ENCODE data around the gene DMRT3. TPM values are rescaled to one million over a fixed set of nuclear protein-coding genes. Genes with fewer than 3 reads are reported as not detected.

DMRT3 gene
- total and polyA plus RNA-seq, 9 of the 15 experiments (the other 6 are each of a cell fraction or from before 2014, with no cell fraction given) = not detected

- DNase-seq (ENCODE audit: extremely low read depth in 1 of 4, low spot score in 3 of 4) (no peak), FAIRE-seq (no peak), ATAC-seq (no peak)
- Histone ChIP-seq H3K27me3 (ENCODE audit: control insufficient read depth in 2 of 2, insufficient read depth in 2 of 2, low read length in 2 of 2) (no peaks in the 10 kb centered on the region), H3K4me2 (ENCODE audit: insufficient read depth, low read length) (no peak overlapping the region), H4K20me1 (replicated peaks; ENCODE audit: control insufficient read depth, insufficient read depth, low read length) (no peaks in the 10 kb centered on the region), H3K9me3 (replicated peaks; ENCODE audit: control insufficient read depth, insufficient read depth, low read depth, low read length) (no peaks in the 10 kb centered on the region), H3K9ac (ENCODE audit: insufficient read depth in 1 of 2, low read depth in 2 of 2, low read length in 2 of 2) (no peak overlapping the region), H2AFZ (ENCODE audit: low read depth, low read length) (no peak overlapping the region), H3K4me3 (no peak overlapping the region), H3K79me2 (ENCODE audit: control insufficient read depth, insufficient read depth, low read length) (no peaks in the 10 kb centered on the region), H3K4me1 (replicated peaks in 1 of 2; ENCODE audit: control insufficient read depth in 2 of 2, insufficient read depth in 2 of 2, low read length in 2 of 2) (no peaks in the 10 kb centered on the region), H3K27ac (ENCODE audit: extremely low read depth, low read depth, low read length) (no peak overlapping the region), H3K36me3 (ENCODE audit: control insufficient read depth, insufficient read depth, low read length) (no peaks in the 10 kb centered on the region), H3K9me1 (ENCODE audit: control insufficient read depth, insufficient read depth, low read length) (no peaks in the 10 kb centered on the region)
- ChIA-PET POLR2A (no interaction called here), CTCF (ENCODE audit: low intra/inter-chr PET ratio) (no interaction called here)
- TF ChIP-seq ZNF431 (CRISPR knock-in tag; IDR thresholded peaks at IDR 0.05) (no peak), CHD1 (IDR thresholded peaks at IDR 0.05; ENCODE audit: low read length) (no peak), ETV5 (CRISPR knock-in tag; IDR thresholded peaks at IDR 0.05; ENCODE audit: low read depth) (no peak), WHSC1 (IDR thresholded peaks at IDR 0.05; ENCODE audit: low read length) (no peak), LARP7 (IDR thresholded peaks at IDR 0.05) (no peak)
- WGBS (ENCODE audit: insufficient coverage, low coverage, missing lambda C conversion rate) = 0% methylated on average over 7 of the region's 7 CpGs
- no TSS peak for BruUV-seq (replicated peaks)
- intact Hi-C loops (cut with micrococcal nuclease) = no loop called here
- in situ Hi-C loops (cut with MboI) = no loop called here
Observed at GRCh38 chr9:948497-948896, 28.0 kb upstream of the DMRT3 start.

GRCh38 chr9:950139-950538 is 26.3 kb upstream of the DMRT3 start:
- POLR2A ChIA-PET = no interaction called here
- 0% methylated on average over 1 of the region's 1 CpG for WGBS (ENCODE audit: insufficient coverage, low coverage, missing lambda C conversion rate)
- Histone ChIP-seq H3K4me1 (replicated peaks in 1 of 2; ENCODE audit: control insufficient read depth in 2 of 2, insufficient read depth in 2 of 2, low read length in 2 of 2) (no peaks in the 10 kb centered on the region), H3K9ac (ENCODE audit: insufficient read depth in 1 of 2, low read depth in 2 of 2, low read length in 2 of 2) (no peak overlapping the region), H3K9me3 (replicated peaks; ENCODE audit: control insufficient read depth, insufficient read depth, low read depth, low read length) (no peaks in the 10 kb centered on the region), H3K27me3 (ENCODE audit: control insufficient read depth in 2 of 2, insufficient read depth in 2 of 2, low read length in 2 of 2) (no peaks in the 10 kb centered on the region), H2AFZ (ENCODE audit: low read depth, low read length) (no peak overlapping the region), H3K9me1 (ENCODE audit: control insufficient read depth, insufficient read depth, low read length) (no peaks in the 10 kb centered on the region), H3K4me2 (ENCODE audit: insufficient read depth, low read length) (no peak overlapping the region), H3K27ac (ENCODE audit: extremely low read depth, low read depth, low read length) (no peak overlapping the region), H3K36me3 (ENCODE audit: control insufficient read depth, insufficient read depth, low read length) (no peaks in the 10 kb centered on the region), H4K20me1 (replicated peaks; ENCODE audit: control insufficient read depth, insufficient read depth, low read length) (no peaks in the 10 kb centered on the region), H3K79me2 (ENCODE audit: control insufficient read depth, insufficient read depth, low read length) (no peaks in the 10 kb centered on the region), H3K4me3 (no peak overlapping the region)
- FAIRE-seq = no peak
- TF ChIP-seq RNF219 (CRISPR knock-in tag; IDR thresholded peaks at IDR 0.05) (no peak), ZBED1 (IDR thresholded peaks at IDR 0.05) (no peak), RB1 (IDR thresholded peaks at IDR 0.05; ENCODE audit: low read depth) (no peak), PPARD (CRISPR knock-in tag; IDR thresholded peaks at IDR 0.05) (no peak), ZFP36 (IDR thresholded peaks at IDR 0.05; ENCODE audit: low read depth, low read length, partially characterized antibody) (no peak), ZNF764 (CRISPR knock-in tag; IDR thresholded peaks at IDR 0.05; ENCODE audit: low read depth) (no peak)
- no peak for ATAC-seq
- CTCF ChIA-PET (ENCODE audit: low intra/inter-chr PET ratio) = no interaction called here
- no TSS peak for BruUV-seq (replicated peaks)
- intact Hi-C loops (cut with micrococcal nuclease) (no loop called here), in situ Hi-C loops (cut with MboI) (no loop called here)
- DNase-seq (ENCODE audit: extremely low read depth in 1 of 4, low spot score in 3 of 4) = no peak

All from K562 (cell line).